HUES48 (cell line): ENCODE measurements around the gene PYGO1.
"Not testable (repeated sequence)": the region's sequence is repeated elsewhere in the genome, so short reads cannot be mapped to it uniquely, and the experiment has no call there.

ENCODE experiments used
- H3K27ac ChIP-seq: one replicate; pipeline ENCODE4 v1.7.0; 2013; ENCODE audit warnings: low read depth, low read length, inconsistent platforms
- H3K27me3 ChIP-seq: 2 replicates; pipeline ENCODE4 v1.6.1; 2013; ENCODE audit warnings: mild to moderate bottlenecking, low read length; ENCODE audit not compliant: control insufficient read depth, insufficient read depth
- H3K36me3 ChIP-seq: 2 replicates; pipeline ENCODE4 v1.6.1; 2013; ENCODE audit warnings: low read length; ENCODE audit not compliant: control insufficient read depth, insufficient read depth
- H3K4me1 ChIP-seq: 2 replicates; pipeline ENCODE4 v1.6.1; 2013; ENCODE audit warnings: mild to moderate bottlenecking, low read length; ENCODE audit not compliant: control insufficient read depth, insufficient read depth
- H3K4me3 ChIP-seq: 2 replicates; pipeline ENCODE4 v1.5.1; 2013; ENCODE audit warnings: mild to moderate bottlenecking, low read depth, low read length
- H3K9ac ChIP-seq: 2 replicates; pipeline ENCODE4 v1.6.1; 2013; ENCODE audit warnings: mild to moderate bottlenecking, low read depth, low read length, moderate library complexity
- H3K9me3 ChIP-seq: 2 replicates; pipeline ENCODE4 v1.6.1; 2013; ENCODE audit warnings: low read length; ENCODE audit not compliant: control insufficient read depth, insufficient read depth

Gene PYGO1

GRCh38 chr15:55606214-55606613 is 18.1 kb upstream of the PYGO1 start:
- Histone ChIP-seq H3K9ac (no peak overlapping the region), H3K4me1 (no peaks in the 10 kb centered on the region), H3K27me3 (no peaks in the 10 kb centered on the region), H3K36me3 (no peaks in the 10 kb centered on the region), H3K9me3 (no peaks in the 10 kb centered on the region), H3K4me3 (no peak overlapping the region), H3K27ac (no peak overlapping the region)

GRCh38 chr15:55601374-55601773 is 13.2 kb upstream of the PYGO1 start:
- Histone ChIP-seq H3K9ac (no peak overlapping the region), H3K9me3 (no peaks in the 10 kb centered on the region), H3K4me1 (no peaks in the 10 kb centered on the region), H3K36me3 (no peaks in the 10 kb centered on the region), H3K27ac (no peak overlapping the region), H3K27me3 (no peaks in the 10 kb centered on the region), H3K4me3 (no peak overlapping the region)

GRCh38 chr15:55599439-55599838 is 11.3 kb upstream of the PYGO1 start:
- H3K27me3 ChIP-seq: no peaks in the 10 kb centered on the region
- H3K36me3 ChIP-seq: no peaks in the 10 kb centered on the region
- H3K4me1 ChIP-seq: no peaks in the 10 kb centered on the region
- H3K4me3 ChIP-seq: no peak overlapping the region
- H3K9ac ChIP-seq: no peak overlapping the region
- H3K27ac ChIP-seq: no peak overlapping the region
- H3K9me3 ChIP-seq: no peaks in the 10 kb centered on the region

GRCh38 chr15:55593019-55593418 is 4.9 kb upstream of the PYGO1 start:
- H3K4me1 ChIP-seq, H3K27ac ChIP-seq, H3K4me3 ChIP-seq, H3K9me3 ChIP-seq, H3K9ac ChIP-seq, H3K36me3 ChIP-seq: not testable (repeated sequence)
- H3K27me3 ChIP-seq: peaks cover 22% of the 10 kb centered on the region

- Histone ChIP-seq H3K4me3 (no peak overlapping the region), H3K4me1 (no peaks in the 10 kb centered on the region), H3K9ac (no peak overlapping the region), H3K27ac (no peak overlapping the region), H3K9me3 (no peaks in the 10 kb centered on the region), H3K27me3 (peaks cover 44% of the 10 kb centered on the region), H3K36me3 (no peaks in the 10 kb centered on the region)
These were observed 2.6 kb upstream of the PYGO1 start for GRCh38 chr15:55590788-55591187.

- Histone ChIP-seq H3K27ac (no peak overlapping the region), H3K9me3 (no peaks in the 10 kb centered on the region), H3K36me3 (no peaks in the 10 kb centered on the region), H3K27me3 (peaks cover 58% of the 10 kb centered on the region), H3K4me1 (no peaks in the 10 kb centered on the region), H3K9ac (no peak overlapping the region), H3K4me3 (peak overlapping the region; percentile 61; the same call in 1 of the 2 replicates)
These were observed 1.1 kb upstream of the PYGO1 start for GRCh38 chr15:55589287-55589686.

- peak overlapping the region; percentile 61 for H3K4me3 ChIP-seq
- H3K9me3 ChIP-seq: no peaks in the 10 kb centered on the region
- H3K4me1 ChIP-seq: no peaks in the 10 kb centered on the region
- H3K9ac ChIP-seq: peak overlapping the region; percentile 36; the same call in 1 of the 2 replicates
- H3K27ac ChIP-seq: no peak overlapping the region
- no peaks in the 10 kb centered on the region for H3K36me3 ChIP-seq
- H3K27me3 ChIP-seq: peaks cover 60% of the 10 kb centered on the region
These were observed 620 bp upstream of the PYGO1 start for GRCh38 chr15:55588815-55589115.

- Histone ChIP-seq H3K9me3 (no peaks in the 10 kb centered on the region), H3K27me3 (peaks cover 60% of the 10 kb centered on the region), H3K9ac (peak overlapping the region; percentile 13; the same call in 1 of the 2 replicates)
These were observed 650 bp downstream of the PYGO1 start for GRCh38 chr15:55587321-55588069.

GRCh38 chr15:55586808-55587207 is 1.3 kb downstream of the PYGO1 start:
- Histone ChIP-seq H3K4me3 (no peak overlapping the region), H3K9ac (no peak overlapping the region), H3K27me3 (peaks cover 60% of the 10 kb centered on the region), H3K9me3 (no peaks in the 10 kb centered on the region), H3K36me3 (no peaks in the 10 kb centered on the region), H3K4me1 (no peaks in the 10 kb centered on the region), H3K27ac (no peak overlapping the region)

More at GRCh38 chr15:55587321-55588069, 650 bp downstream of the PYGO1 start:
- Histone ChIP-seq H3K27ac (no peak overlapping the region), H3K4me1 (no peaks in the 10 kb centered on the region), H3K36me3 (no peaks in the 10 kb centered on the region), H3K4me3 (peak overlapping the region; percentile 61)

GRCh38 chr15:55576943-55577342 is 11.2 kb downstream of the PYGO1 start:
- Histone ChIP-seq H3K4me3 (no peak overlapping the region), H3K9ac (no peak overlapping the region), H3K27me3 (no peaks in the 10 kb centered on the region), H3K9me3 (peaks cover 2% of the 10 kb centered on the region; the same call in 1 of the 2 replicates), H3K4me1 (no peaks in the 10 kb centered on the region), H3K27ac (no peak overlapping the region), H3K36me3 (no peaks in the 10 kb centered on the region)

GRCh38 chr15:55574096-55574495 is 14.0 kb downstream of the PYGO1 start:
- Histone ChIP-seq H3K4me3 (no peak overlapping the region), H3K27me3 (no peaks in the 10 kb centered on the region), H3K9me3 (peaks cover 8% of the 10 kb centered on the region), H3K4me1 (no peaks in the 10 kb centered on the region), H3K9ac (no peak overlapping the region), H3K36me3 (no peaks in the 10 kb centered on the region), H3K27ac (no peak overlapping the region)
